NCI-H460 (cell line): ENCODE measurements around the gene MAP2K6. TPM values are rescaled to one million over a fixed set of nuclear protein-coding genes. Genes with fewer than 3 reads are reported as not detected.
"Not testable (repeated sequence)": the region's sequence is repeated elsewhere in the genome, so short reads cannot be mapped to it uniquely, and the experiment has no call there.

Experiments used
- DNase-seq: peaks from one replicate; pipeline ENCODE4 v3.0.0-alpha.2; 2016; ENCODE audit warnings: low read depth; ENCODE audit errors: extremely low read depth
- total RNA-seq: library from RNA; depleted of rRNA; stranded (reverse); fragments of >200 nt; shearing (Covaris generic); gene quantifications from 2 replicates; pipeline ENCODE4 v1.2.3, GENCODE V29; 2014

The MAP2K6 gene
- total RNA-seq, 1 experiment from 2014 or later = 16.4 TPM

DNA sequence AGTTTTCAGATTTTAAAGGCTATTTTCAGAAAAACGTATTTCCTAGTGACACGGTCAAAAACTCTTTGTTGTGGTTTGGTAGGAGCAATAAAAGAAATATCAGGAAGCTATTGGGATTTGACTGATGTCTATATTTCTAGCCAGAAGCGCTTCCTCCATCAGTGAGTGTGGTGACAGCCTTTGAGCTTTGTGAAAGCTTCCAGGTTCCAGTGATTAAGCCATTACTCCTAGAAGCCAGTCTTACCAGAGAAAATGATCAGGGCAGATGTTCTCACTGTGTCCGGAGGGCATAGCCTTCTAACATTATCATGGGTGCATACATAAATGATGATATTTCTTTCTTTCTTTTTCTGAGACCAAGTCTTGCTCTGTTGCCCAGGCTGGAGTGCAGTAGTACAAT is 39.6 kb downstream of the MAP2K6 start:
- DNase-seq = no peak

DNA sequence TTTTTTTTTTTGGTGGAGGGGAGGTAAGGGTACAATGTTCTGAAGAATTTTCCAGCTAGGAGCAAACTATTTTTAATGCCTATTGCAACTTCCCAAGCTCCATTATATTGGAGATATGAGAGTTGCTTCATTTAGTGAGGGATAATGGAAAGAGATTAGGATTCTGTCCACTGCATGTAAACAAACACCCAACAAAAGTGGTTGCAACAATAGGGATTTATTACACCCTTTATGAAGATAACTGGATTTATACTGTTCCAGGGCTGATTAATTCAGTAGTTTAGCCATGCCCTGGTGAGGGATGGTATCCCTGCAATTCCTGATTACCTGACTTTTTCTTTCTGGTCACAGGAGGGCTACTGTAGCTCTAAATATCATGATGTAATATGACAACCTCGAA is 40.5 kb downstream of the MAP2K6 start:
- no peak for DNase-seq

DNA sequence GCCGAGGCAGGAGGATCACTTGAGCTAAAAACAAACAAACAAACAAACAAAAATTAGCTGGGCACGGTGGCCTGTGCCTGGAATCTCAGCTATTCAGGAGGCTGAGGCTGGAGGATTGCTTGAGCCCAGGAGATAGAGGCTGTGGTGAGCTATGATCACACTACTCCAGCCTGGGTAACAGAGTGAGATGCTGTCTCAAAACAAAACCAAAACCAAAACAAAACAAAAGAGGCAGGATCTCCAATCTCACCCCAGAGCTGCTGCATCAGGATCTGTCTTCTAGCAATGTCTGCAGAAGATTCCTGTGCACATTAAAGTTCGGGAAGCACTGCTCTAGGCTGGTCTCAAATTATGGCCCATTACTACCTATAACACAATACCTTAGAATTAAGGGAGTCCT is 43.1 kb downstream of the MAP2K6 start:
- DNase-seq = no peak

DNA sequence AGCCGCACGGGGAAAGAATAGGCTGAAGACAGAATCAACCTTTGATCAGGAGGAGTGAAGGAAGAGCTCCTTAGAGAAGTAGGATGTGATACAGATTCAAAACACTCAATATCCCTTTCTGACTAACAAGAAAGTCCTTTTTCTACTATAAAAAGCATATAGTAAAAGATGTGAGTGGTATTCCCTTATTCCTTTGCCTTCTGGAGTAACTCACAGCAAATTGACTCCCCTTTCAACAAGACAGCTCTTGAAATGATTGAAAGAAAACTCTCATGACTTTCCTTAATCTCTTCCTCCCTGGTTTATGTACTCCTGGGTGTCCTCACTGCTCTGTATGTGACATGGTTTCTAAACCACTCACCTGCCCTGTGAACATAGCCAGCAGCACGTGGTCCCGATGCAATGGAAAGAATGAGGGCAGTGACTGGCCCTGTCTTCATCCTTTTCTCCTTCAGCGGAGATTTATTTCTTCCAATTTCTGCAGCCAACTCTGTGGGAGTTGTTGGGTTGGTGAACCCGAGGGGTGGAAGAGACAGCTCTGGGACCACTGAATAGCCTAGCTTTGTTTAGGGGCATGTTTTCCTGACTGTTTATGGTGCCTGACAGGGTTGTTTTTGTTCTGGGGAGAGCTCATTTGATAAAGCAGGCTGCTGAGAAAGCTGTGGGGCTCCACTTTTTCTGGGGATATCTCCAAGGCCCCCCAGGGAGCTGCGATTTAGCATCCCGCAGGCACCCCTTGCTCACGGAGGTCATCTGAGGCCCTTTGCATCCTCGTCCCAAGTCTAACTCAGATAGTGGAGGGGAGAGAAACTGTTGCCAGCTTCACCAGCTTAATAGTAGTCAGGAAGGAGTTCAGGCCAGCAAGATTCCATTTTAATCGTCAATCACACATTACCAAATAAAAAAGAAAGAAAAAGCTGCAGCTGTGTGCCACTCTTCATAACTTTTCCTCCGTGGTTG is 46.7 kb downstream of the MAP2K6 start:
- DNase-seq = no peak

DNA sequence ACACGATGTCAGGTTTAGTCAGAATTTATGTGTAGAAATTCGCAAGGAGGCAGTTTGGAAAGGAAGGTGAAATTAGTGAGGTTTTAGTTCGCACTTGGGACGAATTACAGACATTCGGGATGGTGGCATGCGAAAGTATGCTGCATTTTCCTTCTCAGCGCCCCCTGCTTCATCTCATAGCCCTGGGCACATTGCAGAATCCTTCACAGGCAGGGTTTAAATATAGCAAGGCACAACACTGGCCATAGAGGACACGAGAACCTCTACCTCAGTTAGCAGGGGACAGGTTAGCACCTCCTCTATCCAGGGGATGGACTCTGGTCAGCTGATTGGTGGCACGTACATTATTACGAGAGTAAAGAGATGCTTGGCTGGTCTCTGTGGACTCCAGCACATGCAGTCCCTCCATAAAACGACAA is 47.5 kb downstream of the MAP2K6 start:
- DNase-seq = no peak

- DNase-seq = no peak
Observed at GRCh38 chr17:69462882-69463281, 48.4 kb downstream of the MAP2K6 start.

- DNase-seq = no peak
Observed at GRCh38 chr17:69466451-69466850, 52.0 kb downstream of the MAP2K6 start.

DNA sequence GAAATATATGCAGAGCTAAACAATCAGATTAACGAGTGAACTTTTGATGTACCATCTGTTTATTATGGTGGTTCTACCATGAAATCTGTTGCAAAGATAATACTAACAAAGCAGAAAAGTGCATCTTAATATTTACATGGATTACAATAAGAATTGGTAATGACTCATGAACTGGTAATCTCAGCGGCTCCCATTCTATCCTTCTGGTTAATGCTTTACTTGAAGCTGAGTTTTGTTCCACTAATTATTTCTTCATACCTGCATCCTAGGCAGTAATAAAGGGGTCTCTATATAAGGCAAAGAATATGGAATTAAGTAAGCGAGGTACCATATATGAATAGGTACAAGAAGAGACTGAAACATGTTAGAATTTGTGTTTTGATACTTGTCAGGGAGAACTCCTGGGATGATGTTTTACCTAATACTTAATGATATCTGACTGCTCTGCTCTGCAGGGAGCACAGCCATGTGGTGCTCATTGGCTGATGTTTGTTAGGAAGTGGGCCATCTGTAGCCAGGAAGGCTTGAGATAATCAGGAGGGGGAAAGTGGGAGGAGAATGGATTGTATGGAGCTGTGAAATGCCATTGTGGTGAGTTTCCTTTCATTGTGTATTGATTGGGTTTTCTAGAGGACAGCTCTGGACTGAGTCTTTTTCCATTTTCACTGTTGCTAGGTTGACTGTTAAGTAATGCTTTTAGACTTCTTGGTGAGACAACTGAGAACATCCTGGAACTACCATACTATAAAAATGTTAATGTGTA is 52.6 kb downstream of the MAP2K6 start:
- DNase-seq = peak; percentile 69

- DNase-seq = no peak
Observed at GRCh38 chr17:69468207-69468606, 53.7 kb downstream of the MAP2K6 start.

- DNase-seq = no peak
Observed at GRCh38 chr17:69470702-69471101, 56.2 kb downstream of the MAP2K6 start.

DNA sequence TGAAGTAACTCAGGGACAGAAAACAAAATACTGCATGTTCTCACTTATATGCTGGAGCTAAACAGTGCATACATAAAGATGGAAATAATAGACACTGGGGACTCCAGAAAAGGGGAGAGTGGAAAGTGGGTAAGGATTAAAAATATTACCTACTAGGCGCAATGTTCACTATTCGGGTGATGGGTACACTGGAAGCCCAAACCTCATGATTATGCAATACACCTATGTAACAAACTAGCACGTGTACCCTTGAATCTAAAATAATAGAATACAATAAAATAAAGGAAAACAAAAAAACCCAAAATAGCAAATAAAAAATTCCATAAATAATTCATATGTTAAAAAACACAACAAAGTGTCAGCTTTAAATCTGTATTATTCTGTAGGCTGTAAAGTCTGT is 56.9 kb downstream of the MAP2K6 start:
- DNase-seq = no peak

DNA sequence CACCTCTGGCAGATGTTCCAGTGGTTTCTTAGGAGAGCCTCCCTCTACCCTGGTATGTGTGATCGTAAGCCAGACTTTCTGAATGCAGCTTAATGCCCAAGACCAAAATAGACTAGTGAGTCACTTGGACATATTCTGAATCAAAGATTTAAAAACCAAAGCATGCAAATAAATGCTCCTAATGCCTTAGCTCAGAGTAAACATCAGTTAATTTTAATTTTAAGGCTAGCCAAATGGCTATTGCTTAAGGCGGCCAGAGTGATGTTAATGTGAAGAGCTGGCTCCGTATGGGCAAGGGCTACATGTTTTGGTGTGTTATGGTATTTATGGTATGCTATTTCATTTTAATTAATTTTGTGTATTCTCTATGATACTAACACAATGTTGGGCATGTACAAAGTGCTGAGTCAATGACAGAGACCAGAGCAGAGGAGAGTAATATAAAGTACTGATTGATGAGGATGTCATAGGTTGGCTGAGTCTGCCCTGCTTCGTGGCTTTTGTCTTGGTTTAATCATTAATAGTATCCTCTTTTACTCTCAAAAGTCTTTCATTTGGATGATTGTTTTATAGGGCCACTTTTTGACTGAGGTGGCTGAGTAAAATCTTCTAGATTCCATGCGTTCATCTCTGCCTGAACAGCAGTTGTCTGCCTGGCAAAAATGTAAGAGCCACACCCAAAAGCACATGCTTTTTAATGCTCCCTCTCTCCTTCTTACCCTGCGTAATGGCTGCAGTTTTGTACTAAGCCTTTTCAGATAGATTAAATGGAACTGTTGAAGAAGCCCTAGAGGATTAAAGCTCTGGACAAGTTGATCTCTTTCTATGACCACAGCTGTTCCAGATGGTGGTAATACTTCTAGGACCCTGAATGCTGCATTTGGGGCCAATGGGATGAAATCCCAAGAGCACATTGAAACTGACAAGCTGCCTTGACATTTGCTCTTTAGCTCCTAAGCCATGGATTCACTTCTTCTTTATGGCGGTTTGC is 59.6 kb downstream of the MAP2K6 start:
- no peak for DNase-seq

DNA sequence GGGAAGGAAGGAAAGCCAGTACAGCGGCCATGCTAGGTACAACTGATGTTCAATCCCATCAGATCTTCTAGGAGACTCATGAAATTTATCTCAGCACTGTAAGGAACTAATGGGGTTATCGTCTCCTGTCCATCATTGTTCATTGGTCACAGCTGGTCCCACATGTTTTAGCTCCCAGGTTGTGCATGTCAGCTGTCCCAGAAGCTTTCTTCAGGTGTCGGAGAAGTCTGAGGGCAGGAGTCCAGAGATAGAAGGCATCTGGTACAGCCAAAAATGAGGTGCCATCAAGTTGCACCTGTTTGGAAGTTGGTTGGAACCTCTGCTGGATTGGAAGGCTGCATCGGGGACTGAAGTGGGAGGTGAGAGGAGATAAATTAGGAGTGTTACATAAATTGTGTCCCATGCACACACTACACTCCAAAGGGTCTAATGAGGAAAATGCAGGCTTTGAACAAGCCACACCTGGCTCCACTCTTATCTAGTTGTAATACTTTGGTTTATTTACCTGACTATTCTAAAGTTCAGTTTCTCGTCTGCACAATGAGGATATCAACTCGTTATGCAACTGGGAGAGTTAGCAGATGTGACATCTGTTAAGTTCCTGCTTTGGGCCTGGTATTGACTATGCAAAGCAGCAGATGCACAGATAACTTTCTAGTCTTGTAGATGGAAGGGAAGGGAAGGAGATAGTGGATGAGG is 62.9 kb downstream of the MAP2K6 start:
- DNase-seq = no peak

DNA sequence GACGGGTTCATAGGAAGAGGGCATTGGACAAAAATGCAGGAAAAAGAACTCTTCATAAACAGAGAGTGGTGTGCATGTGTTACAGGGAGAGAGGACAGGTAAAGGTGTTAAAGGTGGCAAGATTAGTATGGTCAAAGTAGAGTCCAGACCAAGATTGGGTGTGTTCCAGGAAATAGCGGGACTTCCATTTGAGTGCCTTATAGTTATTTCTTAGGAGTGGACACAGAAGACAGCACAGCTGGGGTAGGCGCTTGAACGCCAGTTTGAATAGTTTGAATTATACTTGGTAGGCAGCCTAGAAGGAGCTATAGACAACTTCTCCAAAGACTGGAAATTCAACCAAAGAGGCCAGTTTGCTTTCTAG is 63.4 kb downstream of the MAP2K6 start:
- no peak for DNase-seq

GRCh38 chr17:69478916-69479315 is 64.4 kb downstream of the MAP2K6 start:
- DNase-seq = no peak

DNA sequence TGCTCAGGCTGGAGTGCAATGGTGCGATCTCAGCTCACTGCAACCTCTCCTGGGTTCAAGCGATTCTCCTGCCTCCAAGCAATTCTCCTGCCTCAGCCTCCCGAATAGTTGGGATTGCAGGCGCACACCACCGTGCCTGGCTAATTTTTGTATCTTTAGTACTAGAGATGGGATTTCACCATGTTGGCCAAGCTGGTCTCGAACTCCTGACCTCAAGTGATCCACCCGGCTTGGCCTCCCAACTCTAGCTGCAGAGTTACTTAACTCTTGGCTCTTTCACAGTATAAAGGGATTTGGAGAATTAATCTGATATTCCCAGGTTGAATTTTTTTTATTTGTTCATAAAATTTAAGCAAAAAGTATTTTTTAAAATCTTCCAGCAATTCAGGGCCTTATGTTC is 65.3 kb downstream of the MAP2K6 start:
- not testable (repeated sequence) for DNase-seq

- DNase-seq = no peak
Observed at GRCh38 chr17:69480245-69480644, 65.7 kb downstream of the MAP2K6 start.

GRCh38 chr17:69485251-69485661 is 70.8 kb downstream of the MAP2K6 start:
- no peak for DNase-seq

- DNase-seq = no peak
Observed at GRCh38 chr17:69485901-69486643, 71.6 kb downstream of the MAP2K6 start.
